Activated CD8-positive, alpha-beta memory T cell treated with anti-CD3 and anti-CD28 coated beads for 1 hour (primary cell): ENCODE measurements around the gene RNF121.

Experiments used
- DNase-seq, 2 donors: peaks; one replicate each; pipeline ENCODE4 v3.0.0-alpha.2; 2020; ENCODE audit warnings: low read depth in 1 of 2; ENCODE audit errors: extremely low read depth in 1 of 2

RNF121 gene

GRCh38 chr11:71934213-71934612 is 5.4 kb downstream of the RNF121 start:
- DNase-seq = no peak

DNA sequence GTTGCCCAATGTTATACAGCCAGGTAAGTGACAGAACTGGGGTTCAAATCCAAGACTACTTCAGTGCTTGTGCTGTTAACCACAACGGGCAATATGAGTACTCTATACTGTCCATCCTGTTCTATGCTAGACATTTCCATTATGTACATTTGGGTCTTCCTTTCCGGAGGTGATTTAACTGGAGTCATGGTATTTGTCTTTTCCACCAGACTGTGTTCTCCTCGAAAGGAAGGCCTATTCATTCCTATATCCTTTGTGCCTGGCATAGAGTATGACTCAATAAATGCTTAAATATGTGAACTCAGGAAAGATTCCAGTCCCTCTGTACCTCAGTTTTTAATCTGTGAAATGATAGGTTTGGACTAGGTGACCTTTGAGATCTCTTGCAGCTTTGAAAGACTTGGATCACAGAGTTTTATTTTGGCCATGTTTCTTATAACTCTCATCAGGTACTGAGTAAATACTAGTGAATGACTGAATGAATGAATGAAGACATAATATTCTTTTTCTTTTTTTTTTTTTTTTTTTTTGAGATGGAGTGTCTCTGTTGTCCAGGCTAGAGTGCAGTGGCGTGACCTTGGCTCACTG is 6.6 kb downstream of the RNF121 start:
- DNase-seq = no peak

DNA sequence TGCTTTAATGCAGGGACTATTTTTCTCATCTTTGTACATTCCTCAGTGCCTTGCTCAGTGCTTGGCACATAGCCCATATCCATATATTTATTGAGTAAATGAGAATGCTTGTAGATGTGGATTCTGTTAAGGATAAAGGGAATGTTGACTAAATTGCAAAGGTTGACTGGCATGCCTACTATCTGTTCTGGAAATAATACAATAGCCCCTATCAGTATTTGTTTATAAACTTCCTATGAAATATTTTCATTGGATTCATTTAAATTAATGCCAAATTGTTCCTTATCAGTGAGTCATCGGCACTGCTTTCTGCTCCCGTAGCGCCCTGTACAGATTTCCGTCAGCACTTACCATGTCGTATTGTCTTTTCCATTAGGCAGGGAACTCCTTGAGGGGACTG is 8.0 kb downstream of the RNF121 start:
- no peak for DNase-seq

DNA sequence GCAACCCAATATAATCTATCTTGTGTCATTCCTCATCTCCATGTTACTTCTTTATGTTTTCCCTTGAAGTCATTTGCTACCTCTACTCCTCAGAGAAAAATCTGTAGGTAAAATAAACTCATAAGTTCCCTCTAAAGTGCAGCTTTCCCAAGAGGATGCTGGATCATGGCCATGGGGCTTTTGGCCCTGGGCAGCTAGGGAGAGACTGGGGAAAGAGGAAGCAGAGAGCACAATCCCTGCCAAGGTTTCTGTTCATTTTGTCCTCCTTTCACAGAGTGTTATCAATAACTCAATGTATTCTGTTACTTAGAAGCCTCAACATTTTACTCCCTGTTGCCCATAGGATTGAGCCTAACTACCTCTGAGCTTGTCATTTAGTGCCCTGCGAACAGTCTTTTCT is 9.0 kb downstream of the RNF121 start:
- no peak for DNase-seq

DNA sequence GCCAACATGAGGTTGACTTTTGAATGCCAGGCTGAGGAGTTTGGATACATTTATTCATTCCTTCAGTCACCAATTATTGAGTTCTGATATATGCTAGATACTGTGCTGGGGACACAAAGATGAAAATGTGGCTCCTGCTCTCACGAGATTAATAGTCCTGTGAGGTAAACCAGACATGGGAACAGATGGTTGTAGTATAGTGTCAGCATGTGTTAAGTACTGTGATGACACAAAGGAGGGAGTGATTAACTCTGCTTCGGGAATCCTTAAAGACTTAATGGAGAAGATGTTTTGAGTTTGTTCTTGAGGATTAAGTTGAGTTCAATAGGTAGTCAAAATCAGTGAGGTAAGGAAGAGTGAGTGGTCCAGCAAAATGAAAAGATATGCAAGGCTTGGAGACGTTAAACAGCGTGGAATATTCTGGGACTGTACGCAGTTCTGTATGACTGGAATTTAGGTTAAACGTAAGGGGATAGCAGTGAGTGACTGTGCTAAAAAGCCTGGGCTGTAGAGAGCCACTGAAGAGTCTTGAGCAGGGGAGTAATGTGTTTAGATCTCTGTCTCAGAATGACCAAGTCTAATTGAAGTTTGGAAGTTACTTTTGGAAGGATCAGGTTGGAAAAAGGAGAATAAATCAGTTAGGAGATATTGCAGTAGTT is 11.8 kb downstream of the RNF121 start:
- DNase-seq = no peak

GRCh38 chr11:71946144-71946571 is 17.3 kb downstream of the RNF121 start:
- no peak for DNase-seq

GRCh38 chr11:71947498-71947897 is 18.7 kb downstream of the RNF121 start:
- DNase-seq = no peak

DNA sequence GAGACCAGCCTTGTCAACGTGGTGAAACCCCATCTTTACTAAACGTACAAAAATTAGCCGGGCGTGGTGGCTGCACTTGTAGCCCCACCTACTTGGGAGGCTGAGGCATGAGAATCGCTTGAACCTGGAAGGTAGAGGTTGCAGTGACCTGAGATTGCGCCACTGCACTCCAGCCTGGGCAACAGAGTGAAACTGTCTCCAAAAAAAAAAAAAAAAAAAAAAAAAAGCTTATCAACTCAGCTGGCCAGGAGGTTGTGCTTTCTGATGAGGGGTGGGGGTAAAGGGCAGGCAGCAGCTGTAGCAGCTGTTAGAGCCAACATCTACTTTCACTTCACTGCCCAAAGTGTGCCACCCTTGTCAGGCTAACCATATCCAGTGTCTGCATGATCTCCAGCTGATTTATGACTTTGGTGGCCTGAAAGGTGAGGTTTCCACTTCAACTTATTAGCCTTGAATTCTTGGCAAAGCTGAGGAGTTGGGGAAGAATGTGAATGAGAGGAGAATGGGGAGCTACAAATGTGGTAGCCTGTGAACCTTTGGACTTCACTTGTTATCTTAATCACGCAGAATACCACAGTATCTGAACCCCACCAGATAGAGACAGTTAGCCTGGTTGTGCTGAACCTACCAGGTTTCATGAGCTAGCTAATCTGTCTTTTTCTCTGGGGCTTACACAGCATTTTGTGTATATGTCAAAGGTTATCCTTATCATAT is 19.6 kb downstream of the RNF121 start:
- no peak for DNase-seq

GRCh38 chr11:71949034-71949433 is 20.2 kb downstream of the RNF121 start:
- no peak for DNase-seq

- no peak for DNase-seq
Measured at GRCh38 chr11:71951741-71952310, 23.0 kb downstream of the RNF121 start.

DNA sequence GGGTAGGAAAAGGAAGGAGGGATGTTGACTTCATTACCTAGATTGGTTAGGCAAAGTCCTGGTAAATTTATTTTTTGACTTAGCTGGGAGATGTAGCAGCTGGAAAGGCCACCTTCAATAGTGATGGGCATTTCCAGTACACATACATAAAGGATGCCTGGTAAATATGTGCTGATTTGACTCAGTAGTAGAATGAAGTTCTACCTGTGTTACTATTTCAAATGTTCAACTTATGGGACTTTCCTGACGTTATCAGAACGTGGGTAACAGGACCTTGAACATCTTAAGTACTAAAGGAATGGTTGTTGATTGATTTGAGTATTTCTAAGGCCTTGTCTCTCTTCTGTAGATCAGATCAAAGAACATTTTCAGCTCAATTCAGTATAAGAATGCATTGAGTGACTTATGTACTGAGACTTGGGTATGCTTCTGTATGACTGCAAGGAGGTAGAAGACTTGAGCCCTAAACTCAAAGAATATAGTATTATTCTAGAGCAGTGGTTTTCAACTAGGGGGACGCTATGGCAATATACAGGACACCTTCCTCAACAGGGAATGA is 27.1 kb downstream of the RNF121 start:
- DNase-seq = no peak

DNA sequence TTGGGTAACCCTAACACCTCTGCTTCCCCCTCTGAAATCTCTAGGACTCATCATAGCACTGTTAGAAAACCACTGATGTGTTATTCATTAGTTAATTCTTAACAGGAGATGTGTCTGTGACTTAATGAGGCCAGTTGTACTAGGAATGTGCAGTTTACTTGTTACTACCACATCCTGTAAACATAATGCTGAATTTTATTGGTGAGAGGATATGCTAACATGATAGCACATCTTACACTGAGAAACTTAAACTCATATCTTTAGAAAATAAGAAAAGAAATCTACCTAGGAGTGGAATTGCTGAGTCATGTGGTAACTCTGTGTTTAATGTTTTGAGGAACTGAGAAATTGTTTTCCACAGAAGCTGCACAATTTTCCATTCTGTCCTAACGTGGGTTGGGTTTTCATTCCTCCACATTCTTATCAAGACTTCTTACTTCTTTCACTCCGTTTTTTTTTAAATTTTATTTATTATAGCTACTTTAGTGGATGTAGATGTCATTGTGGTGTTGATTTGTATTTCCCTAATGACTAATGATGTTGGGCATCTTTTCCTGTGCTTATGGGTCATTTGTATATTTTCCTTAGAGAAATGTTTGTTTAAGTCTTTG is 33.7 kb downstream of the RNF121 start:
- no peak for DNase-seq

- no peak for DNase-seq
Measured at GRCh38 chr11:71963468-71963867, 34.6 kb downstream of the RNF121 start.

DNA sequence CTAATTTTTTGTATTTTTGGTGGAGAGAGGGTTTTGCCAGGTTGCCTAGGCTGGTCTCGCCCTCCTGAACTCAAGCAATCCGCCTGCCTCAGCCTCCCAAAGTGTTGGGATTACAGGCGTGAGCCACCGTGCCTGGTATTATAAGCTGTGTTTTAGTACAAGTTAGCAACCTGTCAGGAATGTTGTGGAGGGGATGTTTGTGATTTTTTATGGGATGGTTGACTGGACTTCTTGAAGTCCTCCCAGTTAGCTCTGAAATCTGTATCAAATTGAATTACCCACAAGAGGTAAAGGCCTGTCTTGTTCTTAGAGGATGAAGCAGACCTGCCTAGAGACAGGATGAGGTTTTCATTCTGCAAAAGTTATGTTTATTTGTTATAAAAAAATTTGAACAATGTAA is 35.8 kb downstream of the RNF121 start:
- DNase-seq = no peak

DNA sequence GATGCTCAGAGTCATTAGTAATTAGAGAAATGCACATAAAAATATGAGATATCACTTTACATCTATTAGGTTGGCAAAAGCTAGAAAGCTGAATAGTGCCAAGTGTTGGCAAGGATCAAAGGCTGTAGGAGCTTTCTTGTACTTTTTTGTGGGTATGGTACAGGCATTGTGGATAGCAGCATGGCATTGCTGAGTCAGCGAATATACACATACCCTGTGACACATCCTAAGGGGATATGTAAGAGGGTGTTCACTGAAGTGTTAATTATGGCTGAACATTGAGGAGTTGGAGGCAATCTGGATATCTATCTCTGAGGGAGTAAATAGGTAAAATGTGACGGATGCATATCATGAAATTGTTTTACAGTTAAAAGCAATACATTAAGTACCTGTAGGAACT is 42.8 kb downstream of the RNF121 start:
- DNase-seq = no peak

DNA sequence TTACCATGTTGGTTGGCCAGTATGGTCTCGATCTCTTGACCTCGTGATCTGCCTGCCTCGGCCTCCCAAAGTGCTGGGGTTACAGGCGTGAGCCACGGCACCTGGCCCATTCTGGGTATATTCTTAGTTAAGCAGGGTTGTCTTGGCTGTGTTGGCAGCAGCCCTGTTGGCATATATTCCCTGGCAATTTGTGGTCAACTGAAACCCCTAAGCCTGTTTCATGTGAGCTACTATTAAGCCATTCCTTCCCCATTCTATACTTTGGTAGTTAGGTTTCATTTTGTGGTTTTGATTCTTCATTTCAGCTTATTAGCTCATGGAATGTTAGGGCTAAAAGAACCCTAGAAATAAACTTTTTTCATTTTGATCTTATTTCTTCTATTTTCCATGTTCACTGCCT is 47.7 kb downstream of the RNF121 start:
- DNase-seq = no peak

GRCh38 chr11:71977090-71977489 is 48.2 kb downstream of the RNF121 start:
- no peak for DNase-seq

GRCh38 chr11:71977743-71978418 is 49.0 kb downstream of the RNF121 start:
- peak; percentile 20 to 22 for DNase-seq

DNA sequence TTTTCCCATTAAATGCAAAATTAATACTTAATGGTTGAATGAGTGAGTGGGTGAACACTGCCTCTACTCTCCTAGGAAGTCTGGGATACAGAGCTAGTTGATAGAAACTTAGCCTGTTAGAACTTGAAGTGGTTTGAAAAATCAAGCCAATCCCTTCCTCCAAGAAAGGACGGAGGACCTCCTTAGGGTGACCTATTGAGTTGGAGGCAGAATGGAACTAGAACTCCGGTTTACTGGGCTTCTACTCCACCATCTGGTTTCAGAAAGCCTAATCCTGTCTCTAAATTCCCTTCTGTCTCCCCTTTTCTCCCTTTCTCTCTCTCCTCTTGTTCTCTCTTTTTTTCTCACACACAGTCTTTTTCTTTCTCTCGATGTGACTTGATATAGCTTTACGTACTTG is 50.2 kb downstream of the RNF121 start:
- DNase-seq = no peak

DNA sequence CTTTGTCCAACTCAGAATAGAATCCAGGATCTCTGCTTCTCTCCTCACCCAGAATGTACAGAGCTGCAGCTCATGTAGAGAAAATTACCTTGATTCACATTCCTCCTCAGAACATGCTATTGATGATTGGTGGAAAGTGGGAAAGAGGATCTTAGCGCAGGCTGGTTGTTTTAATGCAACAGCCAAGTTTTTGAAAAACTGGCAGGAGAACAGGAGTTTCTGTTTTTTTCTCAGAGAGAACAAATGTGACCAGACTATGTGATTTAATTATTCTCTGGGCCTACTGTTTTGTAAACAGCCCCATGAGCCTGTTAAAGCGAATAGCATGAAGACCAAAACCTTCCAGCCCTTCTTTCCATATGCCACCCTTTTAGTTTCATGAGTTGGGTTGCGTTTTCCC is 50.8 kb downstream of the RNF121 start:
- no peak for DNase-seq

GRCh38 chr11:71986131-71986530 is 57.3 kb downstream of the RNF121 start:
- DNase-seq = no peak
